Neuron (in vitro differentiated cells): ENCODE measurements around the gene NEU2.
"Not testable (repeated sequence)": the region's sequence is repeated elsewhere in the genome, so short reads cannot be mapped to it uniquely, and the experiment has no call there.

Experiments
- H2AFZ ChIP-seq: one replicate; pipeline ENCODE4 v1.6.1; 2013; ENCODE audit warnings: low read depth, mild to moderate bottlenecking, inconsistent platforms, low read length, moderate library complexity
- H3K27me3 ChIP-seq: one replicate; pipeline ENCODE4 v1.6.1; 2013; ENCODE audit warnings: low read length; ENCODE audit not compliant: insufficient read depth
- H3K36me3 ChIP-seq: one replicate; pipeline ENCODE4 v1.6.1; 2013; ENCODE audit warnings: low read length; ENCODE audit not compliant: insufficient read depth
- H3K4me1 ChIP-seq: one replicate; pipeline ENCODE4 v1.6.1; 2013; ENCODE audit warnings: low read length; ENCODE audit not compliant: insufficient read depth
- H3K4me3 ChIP-seq: 2 replicates; pipeline ENCODE4 v1.5.1; 2013; ENCODE audit warnings: mild to moderate bottlenecking, low read length, moderate library complexity
- H3K9me3 ChIP-seq: one replicate; pipeline ENCODE4 v1.6.1; 2013; ENCODE audit warnings: low read length

NEU2 gene

GRCh38 chr2:233013650-233014049 is 18.8 kb upstream of the NEU2 start:
- Histone ChIP-seq H3K36me3 (no peaks in the 10 kb centered on the region), H3K9me3 (peaks cover 4% of the 10 kb centered on the region), H3K27me3 (no peaks in the 10 kb centered on the region), H2AFZ (no peak overlapping the region), H3K4me3 (no peak overlapping the region), H3K4me1 (no peaks in the 10 kb centered on the region)

GRCh38 chr2:233015019-233015645 is 17.3 kb upstream of the NEU2 start:
- H3K4me1 ChIP-seq: no peaks in the 10 kb centered on the region
- H3K9me3 ChIP-seq: peaks cover 4% of the 10 kb centered on the region
- H2AFZ ChIP-seq: no peak overlapping the region
- H3K27me3 ChIP-seq: no peaks in the 10 kb centered on the region
- H3K36me3 ChIP-seq: no peaks in the 10 kb centered on the region
- H3K4me3 ChIP-seq: no peak overlapping the region

- Histone ChIP-seq H3K9me3 (peaks cover 4% of the 10 kb centered on the region), H3K27me3 (no peaks in the 10 kb centered on the region), H3K36me3 (no peaks in the 10 kb centered on the region), H2AFZ (no peak overlapping the region), H3K4me1 (no peaks in the 10 kb centered on the region), H3K4me3 (no peak overlapping the region)
Measured at GRCh38 chr2:233017947-233018346, 14.5 kb upstream of the NEU2 start.

GRCh38 chr2:233019610-233020009 is 12.9 kb upstream of the NEU2 start:
- not testable (repeated sequence) for H2AFZ ChIP-seq, H3K36me3 ChIP-seq, H3K4me3 ChIP-seq, H3K9me3 ChIP-seq, H3K4me1 ChIP-seq, H3K27me3 ChIP-seq

GRCh38 chr2:233020454-233020853 is 12.0 kb upstream of the NEU2 start:
- Histone ChIP-seq H3K4me3 (no peak overlapping the region), H3K27me3 (no peaks in the 10 kb centered on the region), H2AFZ (no peak overlapping the region), H3K9me3 (peaks cover 4% of the 10 kb centered on the region), H3K4me1 (no peaks in the 10 kb centered on the region), H3K36me3 (no peaks in the 10 kb centered on the region)

DNA sequence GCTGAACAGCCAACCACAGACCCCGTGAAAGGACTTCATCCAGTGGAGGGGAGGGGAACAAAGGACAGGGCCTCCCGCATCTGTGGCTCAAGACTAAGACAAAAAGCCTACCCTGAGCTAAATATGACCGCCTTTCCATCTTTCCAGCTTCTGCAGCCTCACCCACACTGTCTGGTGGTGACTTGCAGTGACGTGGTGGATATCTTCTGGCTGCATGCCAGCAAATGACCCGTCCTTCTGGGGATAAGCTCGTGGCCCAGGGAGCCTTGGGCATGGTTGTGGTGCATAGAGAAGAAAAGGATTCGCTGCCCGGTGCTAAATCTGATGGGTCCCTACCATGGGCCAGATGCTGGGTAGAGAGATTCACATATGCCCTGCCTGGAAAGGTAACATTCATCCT is 10.7 kb upstream of the NEU2 start:
- Histone ChIP-seq H3K36me3 (no peaks in the 10 kb centered on the region), H3K27me3 (no peaks in the 10 kb centered on the region), H2AFZ (no peak overlapping the region), H3K9me3 (peaks cover 4% of the 10 kb centered on the region), H3K4me3 (no peak overlapping the region), H3K4me1 (no peaks in the 10 kb centered on the region)

- Histone ChIP-seq H3K4me1 (no peaks in the 10 kb centered on the region), H2AFZ (no peak overlapping the region), H3K27me3 (no peaks in the 10 kb centered on the region), H3K9me3 (peaks cover 4% of the 10 kb centered on the region), H3K4me3 (no peak overlapping the region), H3K36me3 (no peaks in the 10 kb centered on the region)
Measured at GRCh38 chr2:233022561-233022960, 9.9 kb upstream of the NEU2 start.

DNA sequence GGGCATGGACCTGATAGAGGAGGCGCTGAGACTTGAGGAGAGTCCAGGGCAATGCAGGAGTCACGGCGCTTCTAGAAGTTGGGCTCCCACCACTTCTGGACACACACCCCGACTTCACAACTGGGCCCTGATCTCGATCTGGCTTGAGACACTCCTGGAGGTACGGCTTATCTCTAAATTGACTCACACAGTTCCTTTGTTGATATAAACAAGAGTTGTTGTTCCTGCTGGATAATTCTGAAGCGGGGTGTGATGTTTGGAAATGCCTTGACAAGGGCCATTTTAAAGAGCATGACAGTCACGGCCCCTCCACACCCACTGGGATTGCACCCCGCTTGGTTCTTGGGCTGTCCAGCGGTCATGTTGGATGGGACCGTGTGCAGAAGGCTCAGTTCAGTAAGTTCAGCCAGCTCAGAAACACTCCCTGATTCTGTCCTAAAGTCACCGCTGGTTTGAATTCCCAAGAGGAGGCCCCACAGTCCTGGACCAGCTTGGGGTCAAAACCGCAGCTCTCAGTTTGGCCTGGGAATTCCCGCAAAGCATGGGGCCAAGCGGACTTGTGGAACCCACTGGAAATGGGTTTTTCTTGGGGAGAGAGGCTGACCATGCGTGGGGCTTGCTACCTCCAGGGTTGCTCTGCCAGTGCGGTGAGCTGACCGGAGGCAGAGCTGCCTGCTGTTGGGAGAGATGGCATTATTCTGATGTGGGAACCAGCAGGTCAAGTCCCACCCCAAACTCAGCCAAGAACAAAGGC is 9.3 kb upstream of the NEU2 start:
- no peak overlapping the region for H3K4me3 ChIP-seq
- no peak overlapping the region for H2AFZ ChIP-seq
- H3K27me3 ChIP-seq: no peaks in the 10 kb centered on the region
- H3K9me3 ChIP-seq: peaks cover under 1% of the 10 kb centered on the region
- no peaks in the 10 kb centered on the region for H3K36me3 ChIP-seq
- no peaks in the 10 kb centered on the region for H3K4me1 ChIP-seq

- H2AFZ ChIP-seq: no peak overlapping the region
- no peaks in the 10 kb centered on the region for H3K4me1 ChIP-seq
- no peak overlapping the region for H3K4me3 ChIP-seq
- H3K27me3 ChIP-seq: no peaks in the 10 kb centered on the region
- H3K36me3 ChIP-seq: no peaks in the 10 kb centered on the region
- no peaks in the 10 kb centered on the region for H3K9me3 ChIP-seq
Measured at GRCh38 chr2:233023761-233024410, 8.6 kb upstream of the NEU2 start.

DNA sequence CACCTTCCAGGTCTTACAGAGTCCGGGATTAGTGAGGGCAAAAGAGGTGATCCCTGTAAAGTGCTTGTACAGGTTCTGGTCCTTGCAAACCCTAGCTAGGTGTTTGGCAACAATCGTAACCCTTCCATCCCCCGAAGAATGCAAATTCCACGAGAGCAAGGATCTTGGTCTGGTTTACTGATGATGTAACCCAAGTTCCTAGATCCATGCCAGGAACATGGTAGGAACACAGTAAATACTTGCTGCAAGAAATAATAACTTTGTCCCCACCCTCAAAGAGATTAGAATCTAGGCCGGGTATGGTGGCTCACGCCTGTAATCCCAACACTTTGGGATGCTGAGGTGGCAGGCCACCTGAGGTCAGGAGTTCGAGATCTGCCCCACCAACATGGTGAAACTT is 6.8 kb upstream of the NEU2 start:
- Histone ChIP-seq H3K4me3 (no peak overlapping the region), H3K36me3 (no peaks in the 10 kb centered on the region), H3K4me1 (no peaks in the 10 kb centered on the region), H2AFZ (no peak overlapping the region), H3K27me3 (no peaks in the 10 kb centered on the region), H3K9me3 (no peaks in the 10 kb centered on the region)

DNA sequence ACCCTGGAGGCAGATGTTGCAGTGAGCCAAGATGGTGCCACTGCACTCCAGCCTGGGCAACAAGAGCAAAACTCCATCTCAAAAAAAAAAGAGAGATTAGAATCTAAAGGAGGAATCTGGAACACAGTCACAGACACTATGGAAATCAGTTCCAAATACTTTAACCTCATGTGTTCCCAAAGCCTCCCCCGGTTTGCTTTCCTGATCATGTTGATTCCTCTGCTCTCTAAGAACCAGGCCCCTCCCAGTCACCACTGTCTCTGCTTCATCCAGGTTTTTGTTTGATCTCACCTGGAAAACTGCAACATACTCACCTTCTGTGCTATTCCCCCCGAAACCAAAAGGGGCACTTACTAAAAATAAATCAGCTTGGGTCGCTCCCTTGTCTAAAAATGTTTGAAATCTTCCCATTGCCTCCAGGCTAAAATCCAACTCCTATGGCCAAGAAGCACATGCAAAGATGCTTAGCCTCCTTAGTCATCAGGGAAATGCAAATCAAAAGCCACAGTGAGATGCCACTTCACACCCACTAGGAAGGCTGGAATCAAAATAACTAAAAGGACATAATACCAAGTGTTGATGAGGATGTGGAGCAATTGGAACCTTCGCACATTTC is 6.2 kb upstream of the NEU2 start:
- H3K4me3 ChIP-seq: no peak overlapping the region
- H3K36me3 ChIP-seq: no peaks in the 10 kb centered on the region
- no peaks in the 10 kb centered on the region for H3K4me1 ChIP-seq
- H2AFZ ChIP-seq: no peak overlapping the region
- no peaks in the 10 kb centered on the region for H3K9me3 ChIP-seq
- no peaks in the 10 kb centered on the region for H3K27me3 ChIP-seq

DNA sequence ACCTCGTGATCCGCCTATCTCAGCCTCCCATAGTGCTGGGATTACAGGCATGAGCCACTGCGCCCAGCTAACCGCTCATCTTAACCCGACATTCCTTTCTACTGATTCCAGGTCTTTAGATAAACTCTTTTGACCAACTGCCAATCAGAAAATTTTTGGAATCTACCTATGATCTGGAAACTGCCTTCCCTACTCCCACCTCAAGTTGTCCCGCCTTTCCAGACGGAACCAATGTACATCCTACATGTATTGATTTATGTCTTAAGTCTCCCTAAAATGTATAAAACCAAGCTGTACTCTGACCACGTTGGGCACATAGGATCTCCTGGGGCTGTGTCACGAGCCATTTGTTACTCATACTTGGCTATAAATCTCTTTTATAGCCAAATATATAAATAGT is 3.2 kb upstream of the NEU2 start:
- Histone ChIP-seq H3K4me3 (no peak overlapping the region), H3K27me3 (peaks cover 3% of the 10 kb centered on the region), H2AFZ (no peak overlapping the region), H3K4me1 (no peaks in the 10 kb centered on the region), H3K36me3 (no peaks in the 10 kb centered on the region), H3K9me3 (no peaks in the 10 kb centered on the region)
